Measurements from ENCODE around the gene SSUH2. TPM values are rescaled to one million over a fixed set of nuclear protein-coding genes. Genes with fewer than 3 reads are reported as not detected.

The SSUH2 gene
- total RNA-seq, 8 experiments from 2014 or later = 0.16 to 1.3 (median 0.37) TPM

DNA sequence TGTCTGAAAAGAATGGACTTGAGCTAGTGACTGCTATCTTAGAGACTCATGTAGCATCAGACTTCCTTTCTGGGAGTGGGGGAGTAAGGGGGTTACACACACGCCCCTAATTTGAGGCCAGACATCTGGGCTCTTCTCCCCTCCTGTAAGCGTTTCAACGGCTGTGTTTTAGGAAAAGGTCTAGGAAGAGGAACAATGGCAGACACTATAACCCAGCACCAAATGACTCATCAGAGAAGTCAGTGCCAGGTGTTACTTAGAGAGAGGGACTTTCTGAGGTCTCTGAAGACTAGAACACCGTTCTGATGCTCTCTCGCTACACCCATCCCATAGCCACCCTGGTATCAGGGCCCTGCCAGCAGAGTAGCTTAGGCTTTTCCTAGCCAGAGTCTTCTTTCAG, 65.5 kb downstream of the SSUH2 start:
- Histone ChIP-seq H3K4me3 (no peak overlapping the region), H3K4me1 (replicated peaks in 1 of 2) (no peaks in the 10 kb centered on the region), H3K27ac (no peak overlapping the region)
- in situ Hi-C loops (cut with MboI; ENCODE audit: low pct_unique_long_range_greater_than_20kb in 2 of 9, low sequenced_read_pairs in 9 of 9, unreplicated experiment in 9 of 9) = no loop called here
- 0 to 100% (median 68%) methylated on average over 1 to 3 of the region's 5 CpGs; no CpG with 5 or more reads in 5 of the 10 experiments for WGBS, 10 experiments
- ATAC-seq (replicated peaks in 6 of 8) = no peak

DNA sequence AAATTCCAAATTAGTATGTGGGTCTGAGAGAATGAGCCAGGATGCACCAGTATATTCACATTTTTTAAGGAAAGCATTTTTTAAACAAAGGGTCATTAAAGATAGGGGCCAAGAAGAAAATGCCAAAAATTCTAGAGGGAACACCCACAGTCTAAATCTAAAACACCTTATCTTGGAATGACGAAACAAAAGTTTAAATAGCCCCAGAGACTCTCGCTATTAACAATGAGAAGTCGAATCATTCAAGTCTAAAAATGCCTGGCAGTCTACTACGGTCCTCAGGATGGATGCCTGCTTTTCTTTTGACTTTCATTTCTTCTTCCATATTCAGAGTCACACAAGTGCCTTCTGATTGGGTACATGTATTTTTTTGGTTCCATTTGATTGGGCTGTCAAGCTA, 66.3 kb downstream of the SSUH2 start:
- Histone ChIP-seq H3K27ac (no peak overlapping the region), H3K4me1 (replicated peaks in 1 of 2) (no peaks in the 10 kb centered on the region), H3K4me3 (no peak overlapping the region)
- ATAC-seq (replicated peaks in 6 of 8) = no peak
- WGBS, 10 experiments = 38 to 100% (median 89%) methylated on average over 1 to 4 of the region's 4 CpGs
- in situ Hi-C loops (cut with MboI; ENCODE audit: low pct_unique_long_range_greater_than_20kb in 2 of 9, low sequenced_read_pairs in 9 of 9, unreplicated experiment in 9 of 9) = no loop called here

DNA sequence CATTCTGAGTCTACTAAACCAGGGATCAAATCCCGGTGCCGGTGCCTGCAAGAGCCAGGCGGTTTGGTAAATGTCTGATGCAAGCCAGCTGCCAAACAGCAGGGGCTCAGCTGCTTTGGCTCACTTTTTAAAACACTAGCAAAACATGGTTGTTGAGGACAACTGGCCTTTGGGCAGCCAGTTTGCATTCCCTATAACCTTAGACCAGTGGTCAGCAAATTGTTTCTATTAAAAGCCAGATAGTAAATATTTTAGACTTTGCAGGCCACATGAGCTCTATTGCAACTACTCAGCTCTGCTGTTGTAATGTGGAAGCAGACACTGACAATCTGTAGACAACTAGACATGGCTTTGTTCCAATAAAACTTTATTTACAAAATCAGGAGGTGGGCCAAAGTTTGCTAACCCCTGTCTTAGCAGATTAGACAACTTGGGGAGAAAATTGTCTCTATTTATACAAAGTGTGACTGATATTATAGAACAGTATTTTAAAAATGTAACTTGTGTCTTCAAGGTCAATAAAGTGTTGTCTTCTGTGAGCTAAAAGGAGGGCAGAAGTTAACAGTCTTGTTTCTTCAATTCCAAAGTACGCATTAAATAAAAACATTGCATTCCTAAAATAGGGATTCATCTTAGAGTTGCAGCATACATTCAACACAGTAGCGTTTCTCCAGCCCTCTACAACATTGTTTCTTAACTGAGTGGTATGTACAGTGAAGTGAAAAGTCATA, 67.6 kb downstream of the SSUH2 start:
- 50 to 100% (median 90%) methylated on average over 1 to 5 of the region's 5 CpGs; no CpG with 5 or more reads in 1 of the 10 experiments for WGBS, 10 experiments

DNA sequence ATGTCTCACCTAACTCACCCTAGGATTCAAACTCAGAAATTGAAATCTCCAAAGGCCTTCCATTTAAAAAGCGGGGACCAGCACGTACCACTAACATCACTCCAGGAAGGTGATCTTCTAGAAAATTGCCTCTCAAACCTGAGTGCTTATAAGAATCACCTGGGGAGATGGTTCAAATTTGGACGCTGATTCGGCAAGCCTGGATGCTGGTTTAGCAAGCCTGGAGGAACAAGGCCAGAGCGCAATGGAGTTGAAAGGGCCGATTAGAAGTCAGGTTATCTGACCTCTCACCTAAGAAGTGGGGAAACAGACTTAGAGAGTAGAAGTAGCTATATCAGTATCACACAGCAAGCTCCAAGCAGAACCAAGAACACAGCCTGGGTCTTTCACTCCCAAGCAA, 68.2 kb downstream of the SSUH2 start:
- no peak overlapping the region for H3K4me3 ChIP-seq
- WGBS, 10 experiments = 67 to 100% (median 96%) methylated on average over 1 to 5 of the region's 6 CpGs; no CpG with 5 or more reads in 3 of the 10 experiments
- H3K27ac ChIP-seq = no peak overlapping the region
- in situ Hi-C loops (cut with MboI; ENCODE audit: low pct_unique_long_range_greater_than_20kb in 2 of 9, low sequenced_read_pairs in 9 of 9, unreplicated experiment in 9 of 9) = no loop called here
- ATAC-seq (replicated peaks in 6 of 8) = no peak
- H3K4me1 ChIP-seq (replicated peaks in 1 of 2) = no peaks in the 10 kb centered on the region

More for the DNA sequence above, 67.6 kb downstream of the SSUH2 start:
- H3K4me3 ChIP-seq = no peak overlapping the region
- ATAC-seq (replicated peaks in 6 of 8) = no peak
- no peak overlapping the region for H3K27ac ChIP-seq
- no peaks in the 10 kb centered on the region for H3K4me1 ChIP-seq (replicated peaks in 1 of 2)
- in situ Hi-C loops (cut with MboI; ENCODE audit: low pct_unique_long_range_greater_than_20kb in 2 of 9, low sequenced_read_pairs in 9 of 9, unreplicated experiment in 9 of 9) = no loop called here

DNA sequence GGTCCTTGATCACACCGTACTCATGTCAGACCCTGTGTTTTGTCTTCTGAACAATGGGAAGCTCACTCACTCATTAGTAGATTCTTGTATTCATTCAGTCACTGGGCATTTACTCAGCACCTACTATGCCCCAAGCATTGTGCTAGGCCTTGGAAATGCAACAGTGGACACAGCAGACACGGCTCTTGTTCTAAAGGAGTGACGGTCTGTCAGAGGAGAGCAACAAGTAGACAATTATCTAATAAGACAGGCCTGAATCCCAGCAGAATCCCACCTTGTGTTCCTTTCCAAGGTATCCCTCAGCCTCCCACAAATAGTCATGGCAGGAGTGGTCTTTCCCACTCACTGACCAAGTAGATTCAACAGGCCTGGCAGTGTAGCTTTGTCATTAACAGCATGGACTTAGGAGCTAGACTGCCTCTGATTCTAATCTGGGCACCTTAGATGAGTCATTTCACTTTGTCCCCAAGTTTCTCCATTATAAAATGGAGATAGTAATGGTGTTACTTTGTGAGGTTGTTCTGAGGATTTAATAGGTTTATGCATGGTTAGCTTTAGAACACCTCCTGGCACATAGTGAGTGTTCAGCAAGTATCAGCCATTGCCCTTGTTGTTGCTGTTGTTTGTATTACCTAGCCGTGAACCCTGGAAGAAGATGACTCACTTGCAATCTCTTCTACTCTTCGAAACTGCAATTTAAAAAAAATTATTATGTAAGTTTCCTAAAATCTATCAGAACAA, 69.1 kb downstream of the SSUH2 start:
- ATAC-seq (replicated peaks in 6 of 8) = no peak
- whole genome bisulfite sequencing, 10 experiments = 50 to 100% (median 84%) methylated on average over 1 to 5 of the region's 5 CpGs; no CpG with 5 or more reads in 1 of the 10 experiments
- H3K27ac ChIP-seq = no peak overlapping the region
- H3K4me1 ChIP-seq (replicated peaks in 1 of 2) = no peaks in the 10 kb centered on the region
- in situ Hi-C loops (cut with MboI; ENCODE audit: low pct_unique_long_range_greater_than_20kb in 2 of 9, low sequenced_read_pairs in 9 of 9, unreplicated experiment in 9 of 9) = no loop called here
- H3K4me3 ChIP-seq = no peak overlapping the region

DNA sequence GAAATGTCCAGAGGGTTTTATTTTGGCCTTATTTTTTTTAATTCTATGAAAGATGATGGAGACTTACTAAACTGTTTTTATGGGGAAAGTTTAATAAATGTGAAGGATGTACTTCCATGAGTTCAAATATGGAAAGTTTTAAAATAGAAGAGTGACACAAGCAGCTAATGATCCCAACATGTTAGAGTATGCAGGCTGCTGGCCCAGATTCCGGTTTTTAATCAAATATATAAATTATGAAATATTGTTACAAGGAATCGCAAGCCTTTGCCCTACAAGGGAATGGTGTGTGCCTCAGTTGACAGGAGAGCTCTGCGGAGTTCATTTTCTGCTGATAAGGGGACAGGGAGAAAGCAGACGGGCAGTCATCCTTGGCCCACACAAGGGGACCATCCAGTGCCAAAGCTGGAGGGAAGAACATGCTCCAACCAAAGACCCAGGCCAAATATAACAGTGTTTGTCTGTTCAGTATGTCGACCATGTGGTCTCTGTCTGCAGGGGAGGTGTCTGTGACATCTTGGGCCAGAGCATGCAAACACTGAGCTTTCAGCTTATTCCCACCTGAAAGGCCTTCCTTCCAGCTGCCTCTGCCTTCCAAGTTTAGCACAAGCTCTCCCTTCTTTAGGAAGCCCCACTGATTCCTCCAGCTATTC, 69.8 kb downstream of the SSUH2 start:
- no peak overlapping the region for H3K4me3 ChIP-seq
- H3K4me1 ChIP-seq (replicated peaks in 1 of 2) = no peaks in the 10 kb centered on the region
- ATAC-seq (replicated peaks in 6 of 8) = no peak
- no peak overlapping the region for H3K27ac ChIP-seq
- 0 to 94% (median 83%) methylated on average over 1 to 4 of the region's 5 CpGs; no CpG with 5 or more reads in 1 of the 10 experiments for WGBS, 10 experiments
- in situ Hi-C loops (cut with MboI; ENCODE audit: low pct_unique_long_range_greater_than_20kb in 2 of 9, low sequenced_read_pairs in 9 of 9, unreplicated experiment in 9 of 9) = no loop called here

DNA sequence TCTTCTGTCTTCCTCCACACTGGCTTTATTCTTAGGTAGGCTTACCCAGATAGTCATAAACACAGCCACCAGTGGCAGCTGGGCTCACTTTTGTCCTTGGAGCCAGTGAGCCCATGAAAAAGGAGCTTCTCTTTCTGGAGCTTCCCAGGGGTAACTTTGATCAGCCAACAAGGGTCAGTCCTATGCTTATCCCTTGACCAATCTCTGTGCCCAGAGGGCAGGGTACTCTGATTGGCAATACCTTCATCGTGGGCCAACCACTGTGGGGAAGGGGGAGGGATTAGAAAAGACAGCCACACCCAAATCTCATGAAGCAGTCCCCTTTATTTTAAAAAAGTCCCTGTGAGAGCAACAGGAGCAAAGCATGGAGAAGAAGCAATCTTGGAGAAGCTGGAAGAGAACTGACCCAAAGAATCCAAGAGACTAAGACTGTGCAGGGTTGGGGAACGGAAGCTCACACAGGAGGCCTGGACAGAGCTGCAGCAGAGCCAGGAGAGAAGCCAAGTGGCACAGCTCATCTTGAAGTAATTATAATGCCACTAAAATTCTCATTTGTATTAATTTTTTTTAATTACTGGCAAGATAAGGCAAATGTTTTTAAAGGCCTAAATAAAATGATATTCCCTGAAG, 70.4 kb downstream of the SSUH2 start:
- Histone ChIP-seq H3K27ac (no peak overlapping the region), H3K4me1 (replicated peaks in 1 of 2) (no peaks in the 10 kb centered on the region), H3K4me3 (no peak overlapping the region)
- peak in 2 of 8 experiments; percentile 22 to 60 for ATAC-seq (replicated peaks in 6 of 8)
- in situ Hi-C loops (cut with MboI; ENCODE audit: low pct_unique_long_range_greater_than_20kb in 2 of 9, low sequenced_read_pairs in 9 of 9, unreplicated experiment in 9 of 9) = no loop called here
- WGBS, 10 experiments = 30 to 100% (median 76%) methylated on average over 1 to 2 of the region's 2 CpGs; no CpG with 5 or more reads in 2 of the 10 experiments

DNA sequence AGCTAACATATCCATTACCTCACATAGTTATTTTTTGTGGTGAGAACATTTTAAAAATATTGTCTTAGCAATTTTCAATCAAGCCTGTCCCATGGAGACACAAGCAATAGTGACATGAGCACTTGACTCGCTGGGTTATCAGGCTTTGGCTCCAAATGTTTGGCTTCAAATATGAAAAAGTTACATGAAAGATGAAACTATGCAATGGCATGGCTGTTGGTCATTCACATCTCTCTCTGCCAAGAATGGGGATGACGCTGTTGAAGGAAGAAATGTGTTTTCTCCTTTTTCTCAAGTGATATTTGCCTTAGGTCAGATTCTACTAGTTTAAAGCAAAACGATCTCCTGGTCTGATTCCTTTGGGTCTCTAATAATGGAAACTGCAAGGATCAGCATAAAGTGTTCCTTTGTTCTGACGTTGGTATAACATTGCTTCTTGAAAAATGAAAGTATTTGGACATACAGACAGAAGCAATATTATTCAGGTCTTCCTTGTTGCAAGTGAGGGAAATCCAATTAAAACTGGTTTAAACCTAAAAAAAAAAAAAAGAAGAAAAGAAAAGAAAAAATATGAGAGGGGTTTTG, 71.2 kb downstream of the SSUH2 start:
- H3K4me1 ChIP-seq (replicated peaks in 1 of 2) = no peaks in the 10 kb centered on the region
- ATAC-seq (replicated peaks in 6 of 8) = no peak
- in situ Hi-C loops (cut with MboI; ENCODE audit: low pct_unique_long_range_greater_than_20kb in 2 of 9, low sequenced_read_pairs in 9 of 9, unreplicated experiment in 9 of 9) = no loop called here
- no peak overlapping the region for H3K4me3 ChIP-seq
- 11 to 100% (median 76%) methylated on average over 2 to 4 of the region's 4 CpGs for WGBS, 10 experiments
- H3K27ac ChIP-seq = no peak overlapping the region

DNA sequence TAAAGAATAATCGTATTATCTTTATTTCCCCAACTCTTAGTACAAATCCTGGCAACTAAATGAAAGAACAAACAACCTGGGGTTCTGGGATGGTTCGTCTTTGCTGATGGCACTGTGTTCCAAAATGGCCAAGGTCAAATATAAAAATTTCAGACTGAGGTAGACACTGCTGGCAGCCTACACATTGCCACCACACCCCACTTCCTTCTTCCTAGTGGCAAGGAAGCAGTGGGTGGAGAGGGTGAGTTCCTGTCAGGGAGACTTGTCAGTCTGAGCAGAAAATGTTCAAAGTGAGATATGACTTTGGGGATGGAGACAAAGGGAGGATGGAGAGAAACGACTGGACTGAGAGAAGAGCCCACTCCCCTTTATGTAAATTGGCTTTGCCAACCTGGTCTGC, 73.3 kb downstream of the SSUH2 start:
- no peak for ATAC-seq (replicated peaks in 6 of 8)

More for the DNA sequence above, 73.3 kb downstream of the SSUH2 start:
- H3K27ac ChIP-seq = no peak overlapping the region
- no peaks in the 10 kb centered on the region for H3K4me1 ChIP-seq (replicated peaks in 1 of 2)
- whole genome bisulfite sequencing, 10 experiments = 33 to 100% (median 77%) methylated on average over 1 to 3 of the region's 3 CpGs; no CpG with 5 or more reads in 2 of the 10 experiments
- in situ Hi-C loops (cut with MboI; ENCODE audit: low pct_unique_long_range_greater_than_20kb in 2 of 9, low sequenced_read_pairs in 9 of 9, unreplicated experiment in 9 of 9) = no loop called here
- no peak overlapping the region for H3K4me3 ChIP-seq

Other genes starting within 250 kb of the SSUH2 start
- gene LMCD1, start 143.0 kb downstream of the SSUH2 start, total RNA-seq = 10 to 100 TPM in 3 of 8 experiments, 1 to 10 TPM in 5; 1.8 to 57.1 (median 5.3) TPM
- gene CAV3, start 89.0 kb upstream of the SSUH2 start, total RNA-seq = under 1 TPM in 4 of 8 experiments, not detected in 4; 0.25 to 0.77 (median 0.46) TPM
- 1 to 10 TPM in 3 of 8 experiments, under 1 TPM in 5; 0.41 to 2.1 (median 0.85) TPM for gene OXTR, start 124.8 kb upstream of the SSUH2 start, total RNA-seq

All from motor neuron (in vitro differentiated cells).